VCaP (cell line): ENCODE measurements around the gene DRAP1.

Experiments used
- H3K27ac ChIP-seq: fragments of 450-650 bp; 2 replicates; pipeline ENCODE4 v1.5.1; 2017
- TF ChIP-seq, protein P1 (sequence below): fragments of 450-650 bp; conservative IDR thresholded peaks from 2 replicates; pipeline ENCODE4 v1.5.1; 2017; ENCODE audit warnings: mild to moderate bottlenecking, moderate library complexity

Gene DRAP1

GRCh38 chr11:65952052-65952521, 32.9 kb downstream of the DRAP1 start:
- TF ChIP-seq, protein P1, sequence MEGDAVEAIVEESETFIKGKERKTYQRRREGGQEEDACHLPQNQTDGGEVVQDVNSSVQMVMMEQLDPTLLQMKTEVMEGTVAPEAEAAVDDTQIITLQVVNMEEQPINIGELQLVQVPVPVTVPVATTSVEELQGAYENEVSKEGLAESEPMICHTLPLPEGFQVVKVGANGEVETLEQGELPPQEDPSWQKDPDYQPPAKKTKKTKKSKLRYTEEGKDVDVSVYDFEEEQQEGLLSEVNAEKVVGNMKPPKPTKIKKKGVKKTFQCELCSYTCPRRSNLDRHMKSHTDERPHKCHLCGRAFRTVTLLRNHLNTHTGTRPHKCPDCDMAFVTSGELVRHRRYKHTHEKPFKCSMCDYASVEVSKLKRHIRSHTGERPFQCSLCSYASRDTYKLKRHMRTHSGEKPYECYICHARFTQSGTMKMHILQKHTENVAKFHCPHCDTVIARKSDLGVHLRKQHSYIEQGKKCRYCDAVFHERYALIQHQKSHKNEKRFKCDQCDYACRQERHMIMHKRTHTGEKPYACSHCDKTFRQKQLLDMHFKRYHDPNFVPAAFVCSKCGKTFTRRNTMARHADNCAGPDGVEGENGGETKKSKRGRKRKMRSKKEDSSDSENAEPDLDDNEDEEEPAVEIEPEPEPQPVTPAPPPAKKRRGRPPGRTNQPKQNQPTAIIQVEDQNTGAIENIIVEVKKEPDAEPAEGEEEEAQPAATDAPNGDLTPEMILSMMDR: no peak
- H3K27ac ChIP-seq: no peak overlapping the region

- TF ChIP-seq, protein P1: no peak
- H3K27ac ChIP-seq: no peak overlapping the region
These were observed 34.2 kb downstream of the DRAP1 start for GRCh38 chr11:65953471-65953870.

GRCh38 chr11:65954771-65955170, 35.5 kb downstream of the DRAP1 start:
- TF ChIP-seq, protein P1: no peak
- no peak overlapping the region for H3K27ac ChIP-seq

DNA sequence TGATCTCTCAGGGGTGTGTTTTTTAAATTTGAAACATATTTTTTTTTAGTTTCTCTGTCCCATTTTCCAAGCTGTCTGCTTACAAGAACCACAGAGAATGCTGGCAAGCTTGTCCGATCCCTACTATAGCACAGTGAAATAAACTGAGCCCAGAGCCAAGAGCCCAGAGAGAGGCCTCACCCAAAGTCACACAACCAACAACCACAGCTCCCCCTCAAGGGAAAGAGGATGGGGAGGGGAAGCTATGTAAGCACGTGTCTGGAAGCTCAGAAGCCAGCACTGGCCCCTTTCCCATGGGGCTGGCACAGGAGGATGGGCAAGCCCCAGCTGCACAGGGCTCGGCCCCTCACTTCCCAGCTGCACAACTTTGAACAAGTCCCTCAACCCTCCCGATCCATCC, 39.1 kb downstream of the DRAP1 start:
- H3K27ac ChIP-seq: no peak overlapping the region
- TF ChIP-seq, protein P1: no peak

DNA sequence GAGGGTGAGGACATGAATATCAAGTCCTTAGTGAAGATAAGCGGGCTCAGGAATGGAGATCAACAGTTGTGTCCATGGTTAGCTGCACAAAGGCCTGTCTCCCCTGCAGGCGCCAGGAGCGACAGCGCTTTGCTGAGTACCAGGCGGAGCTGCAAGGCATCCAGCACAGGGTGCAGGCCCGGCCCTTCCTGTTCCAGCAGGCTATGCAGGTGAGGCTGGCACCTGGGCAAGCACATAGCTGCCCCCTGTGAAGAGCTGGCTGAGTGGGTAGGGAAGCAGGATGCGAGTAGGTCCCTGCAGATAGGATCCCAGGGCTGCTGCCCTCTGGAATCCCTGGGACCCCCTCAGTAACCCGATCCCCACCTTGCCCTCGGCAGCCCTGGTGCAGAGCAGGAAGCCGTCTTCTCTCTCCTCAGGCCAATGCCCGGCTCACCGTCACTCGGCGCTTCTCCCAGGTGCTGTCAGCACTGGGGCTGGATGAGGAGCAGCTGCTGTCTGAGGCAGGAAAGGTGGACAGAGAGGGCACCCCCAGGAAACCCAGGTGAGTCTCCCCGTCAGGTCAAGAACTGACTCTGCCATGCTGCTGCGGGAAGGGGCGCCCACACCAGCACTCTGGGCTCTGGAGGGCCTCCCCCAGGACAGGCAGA, 39.7 kb downstream of the DRAP1 start:
- TF ChIP-seq, protein P1: no peak
- no peak overlapping the region for H3K27ac ChIP-seq

- H3K27ac ChIP-seq: peak overlapping the region; percentile 98
- TF ChIP-seq, protein P1: no peak
These were observed 41.6 kb downstream of the DRAP1 start for GRCh38 chr11:65960824-65961266.

DNA sequence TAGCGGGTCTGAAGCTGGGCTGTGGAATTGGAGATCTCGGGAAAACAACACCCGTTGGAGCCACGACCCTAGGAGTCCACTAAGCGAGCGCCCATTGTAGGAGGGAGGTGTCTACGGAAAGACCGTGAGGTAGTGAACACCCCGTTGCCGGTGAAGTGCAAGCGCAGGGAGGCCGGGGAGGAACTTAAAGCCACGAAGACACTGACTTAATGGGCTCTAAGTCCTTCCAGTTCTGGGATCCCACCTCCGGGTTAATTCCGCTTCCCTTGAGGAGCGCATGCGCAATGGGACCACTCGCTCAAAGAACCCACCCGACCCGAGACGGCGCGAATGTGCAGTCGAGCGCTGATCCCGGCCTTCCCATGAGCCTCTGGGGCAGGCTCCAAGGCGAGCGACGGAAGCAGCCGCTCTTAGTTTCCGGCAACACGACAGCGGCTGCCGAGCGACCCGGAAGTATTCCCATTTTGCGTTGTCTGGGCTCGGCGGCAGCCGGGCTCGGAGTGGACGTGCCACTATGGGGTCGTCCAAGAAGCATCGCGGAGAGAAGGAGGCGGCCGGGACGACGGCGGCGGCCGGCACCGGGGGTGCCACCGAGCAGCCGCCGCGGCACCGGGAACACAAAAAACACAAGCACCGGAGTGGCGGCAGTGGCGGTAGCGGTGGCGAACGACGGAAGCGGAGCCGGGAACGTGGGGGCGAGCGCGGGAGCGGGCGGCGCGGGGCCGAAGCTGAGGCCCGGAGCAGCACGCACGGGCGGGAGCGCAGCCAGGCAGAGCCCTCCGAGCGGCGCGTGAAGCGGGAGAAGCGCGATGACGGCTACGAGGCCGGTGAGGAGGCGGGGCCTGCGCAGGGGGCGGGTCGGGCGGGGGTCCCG, 42.3 kb downstream of the DRAP1 start, which contains the start of gene SART1:
TSS of gene SART1 (plus strand) at position 468 of the 874 bp plus-strand sequence. CDS start at position 515, 47 bp downstream.
- TF ChIP-seq, protein P1: no peak
- peak within 1 kb of the TSS; percentile 98 for H3K27ac ChIP-seq
